Transverse colon (tissue), 4 donors: ENCODE data around the gene ZNF425. TPM values are rescaled to one million over a fixed set of nuclear protein-coding genes. Genes with fewer than 3 reads are reported as not detected.

Experiments
- DNase-seq: peaks from one replicate; pipeline ENCODE4 v3.0.0-alpha.2; 2019
- H3K27ac ChIP-seq, 4 donors: fragments of 200-600 bp; sonication (generic); 2 replicates each; pipeline ENCODE4 v1.5.1; 2016 to 2018; ENCODE audit warnings: inconsistent platforms in 4 of 4
- H3K27me3 ChIP-seq: fragments of 200-600 bp; sonication (generic); 2 replicates; pipeline ENCODE4 v1.5.1; 2017; ENCODE audit warnings: inconsistent platforms
- H3K36me3 ChIP-seq, 4 donors: fragments of 200-600 bp; sonication (generic); 2 replicates each; pipeline ENCODE4 v1.5.1; 2017 to 2019; ENCODE audit warnings: inconsistent platforms in 4 of 4
- H3K4me1 ChIP-seq, 4 donors: fragments of 200-600 bp; sonication (generic); 2 replicates each; pipeline ENCODE4 v1.5.1; 2017 to 2020; ENCODE audit warnings: inconsistent platforms in 4 of 4
- H3K4me3 ChIP-seq, 4 donors: fragments of 200-600 bp; sonication (generic); 1 replicate in 1 of 4; 2 replicates in 3 of 4; pipeline versions ENCODE4 v1.5.1 to v1.6.1; 2017 to 2019; ENCODE audit warnings: inconsistent platforms in 4 of 4
- H3K9me3 ChIP-seq, 2 donors: fragments of 200-600 bp; sonication (generic); 2 replicates each; pipeline ENCODE4 v1.5.1; 2017 to 2019; ENCODE audit warnings: inconsistent platforms in 2 of 2
- CTCF ChIP-seq, 5 experiments: fragments of 200-600 bp in 3 of 5; fragments of 450-650 bp in 2 of 5; sonication (generic) in 3 of 5; IDR thresholded peaks; 1 replicate in 2 of 5; 2 replicates in 3 of 5; pipeline ENCODE4 v1.5.1; 2016 to 2017; ENCODE audit warnings: antibody characterized with exemption in 5 of 5, inconsistent platforms in 3 of 5, mild to moderate bottlenecking in 2 of 5, moderate library complexity in 1 of 5
- EP300 ChIP-seq: sonication (generic); formaldehyde crosslinking; IDR thresholded peaks from one replicate; pipeline ENCODE4 v1.6.1; 2017; ENCODE audit warnings: antibody characterized with exemption, low read depth
- POLR2A ChIP-seq: fragments of 450-650 bp; IDR thresholded peaks from one replicate; pipeline ENCODE4 v1.6.1; 2016; ENCODE audit warnings: antibody characterized with exemption, mild to moderate bottlenecking, moderate library complexity
- POLR2AphosphoS5 ChIP-seq, 3 donors: sonication (generic); formaldehyde crosslinking; IDR thresholded peaks; one replicate each; pipeline ENCODE4 v1.6.1; 2016; ENCODE audit warnings: antibody characterized with exemption in 3 of 3
- WGBS, 2 donors: methylation state at CpG; one replicate each; pipeline ENCODE4 v1.1.5; 2018; ENCODE audit warnings: low coverage in 1 of 2; 5-methylcytosine and 5-hydroxymethylcytosine counted together
- in situ Hi-C, 4 donors: fragments of 200-750 bp; cut with MboI; loops; one replicate each; pipeline versions ENCODE4 v1.15.0 to v1.15.1; 2017; ENCODE audit warnings: low sequenced_read_pairs in 3 of 4, low pct_ligation_motif_present in 1 of 4, low pct_unique_long_range_greater_than_20kb in 1 of 4
- intact Hi-C: fragments of 100-400 bp; cut with DNase I; formaldehyde crosslinking; loops from one replicate; pipeline ENCODE4 v1.15.1; 2023; ENCODE audit warnings: low total_unique reads
- total RNA-seq, 4 donors: library from RNA; depleted of rRNA; stranded (reverse); fragments of >200 nt; gene quantifications; one replicate each; pipeline ENCODE4 v1.1.0, GENCODE V29; 2016

ZNF425 gene
- total RNA-seq, 4 donors from 2014 or later = 0.37 to 2.3 (median 1.6) TPM

DNA sequence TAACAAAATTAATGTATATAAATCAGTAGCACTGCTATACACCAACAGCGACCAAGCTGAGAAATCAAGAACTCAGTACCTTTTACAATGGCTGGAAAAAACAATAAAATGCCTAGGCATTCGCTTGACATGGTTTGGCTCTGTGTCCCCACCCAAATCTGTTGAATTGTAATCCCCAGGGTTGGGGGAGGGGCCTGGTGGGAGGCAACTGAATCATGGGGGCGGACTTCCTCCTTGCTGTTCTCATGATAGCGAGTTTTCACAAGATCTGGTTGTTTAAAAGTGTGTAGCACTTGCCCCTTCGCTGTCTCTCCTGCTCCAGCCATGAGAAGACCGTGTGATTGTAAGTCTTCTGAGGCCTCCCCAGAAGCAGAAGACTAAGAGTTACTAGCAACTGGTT lies 44.2 kb downstream of the ZNF425 start:
- no peak for DNase-seq
- intact Hi-C loops (no loop called here), in situ Hi-C loops (loop anchor here in 1 of 4 donors (10.0 kb wide), 1 partner anchor 77 kb away; no protein-coding TSS in a partner anchor)
- H3K4me1 ChIP-seq = no peaks in the 10 kb centered on the region
- H3K36me3 ChIP-seq = no peaks in the 10 kb centered on the region
- 81 to 94% methylated on average over 5 to 6 of the region's 6 CpGs for WGBS, 2 donors
- TF ChIP-seq EP300 (no peak), CTCF (IDR thresholded peaks at IDR 0.05) (no peak), POLR2AphosphoS5 (IDR thresholded peaks at IDR 0.05) (no peak), POLR2A (no peak)
- no peak overlapping the region for H3K4me3 ChIP-seq
- H3K27ac ChIP-seq = no peak overlapping the region
- H3K27me3 ChIP-seq = no peaks in the 10 kb centered on the region
- no peaks in the 10 kb centered on the region for H3K9me3 ChIP-seq

- Histone ChIP-seq H3K4me3 (no peak overlapping the region), H3K27me3 (no peaks in the 10 kb centered on the region), H3K4me1 (no peaks in the 10 kb centered on the region), H3K36me3 (peaks cover 0 to 7% (median 0%) of the 10 kb centered on the region in 4 donors), H3K9me3 (no peaks in the 10 kb centered on the region), H3K27ac (no peak overlapping the region)
- no peak for TF ChIP-seq EP300
- no peak for TF ChIP-seq CTCF (IDR thresholded peaks at IDR 0.05)
- no peak for TF ChIP-seq POLR2AphosphoS5 (IDR thresholded peaks at IDR 0.05)
- TF ChIP-seq POLR2A = no peak
- 74 to 95% methylated on average over 6 to 9 of the region's 9 CpGs for WGBS, 2 donors
- no peak for DNase-seq
- in situ Hi-C loops = no loop called here
- intact Hi-C loops = no loop called here
These were observed 48.5 kb downstream of the ZNF425 start for GRCh38 chr7:149077594-149077993.

DNA sequence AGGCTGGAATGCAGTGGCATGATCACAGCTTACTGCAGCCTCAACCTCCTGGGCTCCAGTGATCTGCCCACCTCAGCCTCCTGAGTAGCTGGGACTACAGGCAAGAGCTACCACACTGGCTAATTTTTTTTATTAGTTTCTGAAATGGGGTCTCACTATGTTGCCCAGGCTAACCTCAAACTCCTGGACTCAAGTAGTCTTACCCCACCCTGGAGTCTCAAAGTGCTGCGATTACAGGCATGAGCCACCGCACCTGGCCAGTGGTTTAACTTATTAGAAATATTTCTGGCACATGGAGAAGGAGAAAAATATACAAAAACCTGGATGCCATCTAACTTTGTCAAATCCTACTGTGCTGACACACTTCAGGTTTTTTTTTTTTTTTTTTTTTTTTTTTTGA lies 50.8 kb downstream of the ZNF425 start:
- Histone ChIP-seq H3K4me1 (no peaks in the 10 kb centered on the region), H3K36me3 (peaks cover 0 to 28% (median 5%) of the 10 kb centered on the region in 4 donors), H3K27ac (no peak overlapping the region), H3K9me3 (no peaks in the 10 kb centered on the region), H3K4me3 (no peak overlapping the region), H3K27me3 (no peaks in the 10 kb centered on the region)
- TF ChIP-seq EP300 (no peak), POLR2AphosphoS5 (IDR thresholded peaks at IDR 0.05) (no peak), CTCF (IDR thresholded peaks at IDR 0.05) (no peak), POLR2A (no peak)
- in situ Hi-C loops = no loop called here
- DNase-seq = no peak
- WGBS, 2 donors = 93 to 100% methylated on average over 2 of the region's 2 CpGs
- intact Hi-C loops = no loop called here

- WGBS, 2 donors = 81 to 93% methylated on average over 3 of the region's 3 CpGs
- intact Hi-C loops = no loop called here
- Histone ChIP-seq H3K27ac (no peak overlapping the region), H3K4me1 (no peaks in the 10 kb centered on the region), H3K27me3 (no peaks in the 10 kb centered on the region), H3K36me3 (peaks cover 0 to 28% (median 5%) of the 10 kb centered on the region in 4 donors), H3K4me3 (no peak overlapping the region), H3K9me3 (no peaks in the 10 kb centered on the region)
- no peak for DNase-seq
- in situ Hi-C loops = no loop called here
- TF ChIP-seq EP300 = no peak
- no peak for TF ChIP-seq CTCF (IDR thresholded peaks at IDR 0.05)
- TF ChIP-seq POLR2AphosphoS5 (IDR thresholded peaks at IDR 0.05) = no peak
- no peak for TF ChIP-seq POLR2A
These were observed 51.8 kb downstream of the ZNF425 start for GRCh38 chr7:149074116-149074885.
